HG03342 (cell line): ENCODE measurements around the gene KDM4F.

Source experiments
- ATAC-seq: cut with Tn5 transposase; IDR thresholded peaks from one replicate; pipeline ENCODE4 v1.9.1; 2021; ENCODE audit warnings: mild to moderate bottlenecking, moderate library complexity; ENCODE audit not compliant: unreplicated experiment

The KDM4F gene

DNA sequence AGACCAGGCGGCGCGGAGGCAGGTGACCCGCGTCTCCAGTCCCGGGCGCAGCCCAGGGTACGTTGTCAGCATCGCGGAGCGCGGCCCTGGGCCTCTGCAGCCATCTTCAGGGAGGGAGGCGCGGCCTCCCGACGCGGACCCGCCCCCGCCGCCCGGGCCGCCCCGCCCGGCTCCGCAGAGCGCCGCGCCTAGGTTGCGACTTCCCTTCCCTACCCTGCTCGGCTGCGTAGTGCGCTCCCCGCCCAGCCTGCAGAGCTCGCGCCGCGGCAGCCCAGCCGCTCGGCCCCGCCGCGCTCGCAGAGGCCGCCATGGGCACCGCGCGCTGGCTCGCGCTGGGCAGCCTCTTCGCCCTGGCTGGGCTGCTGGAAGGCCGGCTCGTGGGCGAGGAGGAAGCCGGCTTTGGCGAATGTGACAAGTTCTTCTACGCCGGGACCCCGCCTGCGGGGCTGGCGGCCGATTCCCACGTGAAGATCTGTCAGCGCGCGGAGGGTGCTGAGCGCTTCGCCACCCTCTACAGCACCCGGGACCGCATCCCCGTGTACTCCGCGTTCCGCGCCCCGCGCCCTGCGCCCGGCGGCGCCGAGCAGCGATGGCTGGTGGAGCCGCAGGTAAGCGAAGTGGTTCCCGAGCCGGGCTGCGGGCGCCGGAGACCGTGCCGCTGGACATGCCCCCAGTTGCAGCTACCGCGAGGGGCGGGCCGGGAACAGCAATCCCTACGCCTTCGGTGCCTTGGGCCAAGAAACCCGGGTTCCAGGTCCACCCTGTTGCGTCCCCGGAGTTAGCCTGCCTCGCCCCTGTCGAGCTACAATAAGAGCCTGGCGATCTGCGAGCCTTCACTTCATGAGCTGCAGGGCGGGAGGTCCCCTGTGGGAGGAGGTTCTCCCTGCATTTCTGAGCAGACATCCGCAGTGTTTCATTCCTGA is 40.7 kb downstream of the KDM4F start, which contains the start of gene ENDOD1:
Gene ENDOD1, plus strand, starts transcription at position 227 of the 923 bp plus-strand sequence. Its CDS starts 82 bp downstream, at position 309.
- ATAC-seq = peak; percentile 89

DNA sequence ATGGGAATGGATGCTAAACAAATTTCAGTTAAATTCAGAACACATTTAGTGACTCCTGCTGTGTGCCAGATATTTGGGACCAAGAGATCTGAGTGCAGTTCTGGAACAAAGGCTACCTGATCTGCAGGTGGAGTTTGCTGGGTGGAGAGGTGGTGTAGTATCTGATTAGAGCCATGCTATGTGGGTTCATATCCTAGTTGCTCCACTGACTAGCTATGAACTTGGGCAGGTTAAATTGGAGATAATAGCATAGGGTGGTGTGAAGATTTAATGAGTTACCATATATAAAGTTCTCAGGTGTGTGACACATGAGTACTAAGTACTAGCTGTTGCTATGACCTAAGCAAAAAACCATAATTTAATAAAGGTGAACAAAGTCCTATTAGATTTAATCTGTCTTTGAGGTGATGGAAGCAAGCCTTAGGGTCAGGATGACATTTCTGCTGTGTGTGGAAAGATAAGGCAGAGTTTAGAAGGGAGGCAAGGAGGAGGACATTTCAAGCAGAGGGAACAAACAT is 42.5 kb downstream of the KDM4F start:
- ATAC-seq = no peak

DNA sequence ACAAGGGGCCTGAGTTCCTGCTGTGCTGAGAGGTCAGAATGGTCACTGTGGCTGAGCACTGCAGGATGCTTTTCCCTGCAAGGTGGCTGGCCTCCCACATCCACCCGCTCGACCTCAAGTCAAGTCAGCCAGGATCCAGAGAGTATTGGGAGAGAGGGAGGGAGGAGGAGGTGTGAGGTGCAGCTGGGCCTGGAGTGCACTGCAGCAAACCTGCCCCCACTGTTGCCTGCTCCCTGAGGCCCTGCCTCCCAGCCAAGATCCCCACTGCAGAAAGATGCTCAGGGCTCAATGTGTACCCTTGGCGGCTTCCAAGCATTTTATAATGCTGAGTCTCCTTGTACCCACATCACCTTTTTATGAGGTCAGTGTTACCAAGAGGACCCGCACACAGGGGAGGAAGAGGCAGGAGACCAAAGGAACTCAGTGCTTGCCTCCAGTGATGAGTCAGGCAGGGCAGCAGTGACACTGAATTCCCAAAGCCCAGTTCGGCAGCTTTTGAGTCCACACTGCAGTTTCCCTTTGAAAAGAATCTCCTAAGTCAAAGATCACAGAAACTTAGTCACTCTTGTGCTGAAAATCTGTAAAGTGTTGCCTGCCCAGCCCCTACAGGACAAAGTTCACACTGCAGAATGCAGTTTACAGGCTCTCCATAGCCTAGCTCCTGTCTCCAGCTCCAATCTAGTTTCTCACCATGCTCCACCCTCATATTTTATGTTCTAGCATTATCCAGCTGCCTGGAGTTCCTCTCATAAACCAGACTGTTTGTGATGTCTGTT is 43.5 kb downstream of the KDM4F start:
- peak; percentile 22 for ATAC-seq

DNA sequence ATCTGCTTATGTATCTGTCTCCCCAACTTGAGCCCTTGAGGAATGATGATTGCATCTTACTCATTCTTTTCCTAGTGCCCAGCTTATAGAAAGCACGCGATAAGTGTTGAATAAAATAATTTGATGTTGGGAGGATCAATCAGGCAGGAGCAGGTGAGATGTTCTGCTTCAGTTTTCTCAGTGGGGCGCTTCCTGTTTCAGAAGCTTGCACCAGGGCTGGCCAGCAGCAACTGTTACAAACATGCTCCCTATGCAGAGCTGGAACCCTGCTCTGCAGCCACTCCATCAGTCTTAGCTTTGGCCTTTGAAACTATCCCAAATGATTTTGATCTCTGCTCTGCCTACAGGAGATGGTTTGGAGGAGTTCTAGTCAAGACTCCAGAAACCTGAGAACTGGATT is 44.3 kb downstream of the KDM4F start:
- no peak for ATAC-seq

DNA sequence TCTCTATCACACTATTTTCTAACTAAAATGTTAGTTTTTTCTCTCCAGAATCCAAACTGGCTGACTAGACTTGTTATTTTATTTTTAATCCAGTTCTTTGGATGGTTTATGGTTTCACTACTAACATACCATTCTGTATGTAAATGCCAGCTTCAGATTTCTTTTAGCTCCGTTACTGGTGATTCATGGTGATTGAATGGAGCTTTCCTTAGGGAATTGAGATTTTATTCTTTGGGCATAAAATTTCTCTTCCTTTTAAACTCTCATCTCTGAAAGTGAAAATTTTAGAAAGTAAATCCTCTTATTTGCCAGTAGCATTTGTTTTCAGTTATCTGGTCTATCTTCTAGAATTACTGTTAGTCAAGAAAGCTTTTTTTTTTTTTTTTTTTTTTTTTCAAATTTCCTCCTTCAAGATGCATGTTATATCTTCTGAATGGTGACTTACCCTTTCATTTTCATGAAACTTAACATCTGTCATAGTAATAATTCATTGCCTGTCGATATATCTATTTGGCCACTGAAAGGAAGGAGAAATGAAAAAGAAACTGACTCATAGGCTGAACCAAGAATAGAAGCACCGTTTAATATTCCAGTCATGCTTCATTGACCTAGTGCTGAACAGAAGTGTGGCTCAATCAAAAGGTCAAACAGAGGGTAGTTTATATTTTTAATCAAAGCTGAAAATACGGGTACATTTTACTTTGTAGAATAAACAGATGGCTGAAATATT is 46.8 kb downstream of the KDM4F start:
- peak; percentile 80 for ATAC-seq

DNA sequence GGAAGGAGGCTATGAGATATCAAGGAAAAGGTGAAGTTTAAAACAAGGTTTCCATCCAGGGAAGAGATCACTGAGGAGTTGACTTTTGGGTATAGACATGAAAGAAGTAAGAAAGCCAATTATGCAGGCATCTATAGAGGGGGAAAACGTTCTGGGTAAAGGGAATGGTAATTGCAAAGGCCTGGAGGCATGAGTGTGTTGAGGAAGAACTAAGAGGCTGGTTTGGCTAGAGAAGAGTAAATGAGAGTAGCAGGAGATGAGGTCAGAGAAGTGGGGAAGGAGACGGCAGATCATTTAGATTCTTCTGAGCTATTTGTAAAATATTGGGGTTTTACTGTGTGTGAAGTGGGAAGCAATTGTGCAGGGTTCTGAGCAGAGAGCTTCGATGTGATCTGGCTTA is 48.0 kb downstream of the KDM4F start:
- no peak for ATAC-seq

DNA sequence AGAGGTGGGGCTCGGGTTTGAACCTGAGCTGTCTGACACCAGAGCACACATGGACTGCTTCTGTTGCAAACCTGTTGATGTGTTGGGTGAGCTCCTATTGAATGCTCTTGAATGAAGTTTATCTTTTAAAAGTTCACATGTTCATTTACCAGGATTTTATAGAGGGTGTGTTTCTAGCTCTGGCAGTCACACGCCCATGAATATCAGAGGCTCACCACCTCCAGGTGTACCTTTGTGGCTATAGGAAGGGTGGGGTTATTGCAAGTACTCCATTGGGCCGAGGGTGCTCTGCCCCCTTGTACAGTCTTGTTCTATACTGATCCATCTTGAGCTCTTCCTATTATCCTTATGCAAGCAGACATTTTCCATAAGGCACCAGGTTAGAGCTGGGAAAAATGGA is 49.6 kb downstream of the KDM4F start:
- ATAC-seq = no peak

DNA sequence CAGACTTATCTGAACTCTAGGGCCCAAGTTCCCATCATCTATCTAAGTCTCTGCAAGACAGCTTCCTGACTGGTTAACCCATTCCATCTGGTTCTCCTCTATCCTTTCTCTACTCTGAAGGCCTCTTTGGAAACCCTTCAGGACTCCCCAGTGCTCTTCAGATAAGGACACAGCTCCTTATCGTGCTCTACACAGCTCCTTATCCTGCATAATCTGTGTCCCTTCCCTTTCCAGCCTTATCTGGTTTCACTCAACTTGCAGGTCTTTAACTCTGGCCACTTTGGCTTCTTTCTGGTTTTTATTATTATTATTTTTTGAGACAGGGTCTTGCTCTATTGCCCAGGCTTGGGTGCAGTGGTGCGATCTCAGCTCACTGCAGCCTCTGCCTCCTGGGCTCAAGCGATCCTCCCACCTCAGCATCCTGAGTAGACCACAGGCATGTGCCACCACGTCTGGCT is 51.0 kb downstream of the KDM4F start:
- ATAC-seq = no peak
